A549 (cell line): ENCODE results near the gene SALL3. TPM values are rescaled to one million over a fixed set of nuclear protein-coding genes. Genes with fewer than 3 reads are reported as not detected.

Experiments used
- ATAC-seq, 2 experiments: fragments of 200-7000 bp in 1 of 2; fragments of >200 bp in 1 of 2; cut with Nextera tagmentation in 1 of 2; cut with Tn5 transposase in 1 of 2; 3 replicates each; pipeline versions ENCODE4 v1.8.0 to v1.9.1; 2018 to 2020; ENCODE audit warnings: mild to moderate bottlenecking in 1 of 2, moderate library complexity in 1 of 2
- CTCF ChIA-PET: fragments of 300-600 bp; sonication (Branson Sonifier 250); formaldehyde crosslinking; extraction: SDS; loops from one replicate; lab custom pipeline; 2021; ENCODE audit warnings: antibody characterized with exemption, inconsistent platforms; lab: Yijun Ruan, JAX
- POLR2A ChIA-PET: fragments of 350-600 bp; formaldehyde crosslinking; extraction: SDS; loops from one replicate; lab custom pipeline; 2021; ENCODE audit warnings: antibody characterized with exemption, inconsistent platforms; lab: Yijun Ruan, JAX
- DNase-seq, 2 experiments: peaks; one replicate each; pipeline versions ENCODE4 v3.0.0 to v3.0.0-alpha.2; 2011 to 2016; ENCODE audit warnings: low read depth in 1 of 2, low spot score in 1 of 2
- FAIRE-seq: peaks from 2 replicates; lab custom pipeline; 2011; peaks lifted over from hg19 to GRCh38; lab: Jason Lieb, UNC
- H3K27ac ChIP-seq, 2 experiments: fragments of >200 bp; sonication (Bioruptor Twin); formaldehyde crosslinking; 3 replicates each; pipeline ENCODE4 v1.5.1; 2016 to 2017
- H3K4me1 ChIP-seq: fragments of >200 bp; sonication (Bioruptor Twin); formaldehyde crosslinking; 3 replicates; pipeline ENCODE4 v1.6.1; 2016
- H3K4me2 ChIP-seq: fragments of >200 bp; sonication (Bioruptor Twin); formaldehyde crosslinking; 3 replicates; pipeline ENCODE4 v1.6.1; 2016
- H3K4me3 ChIP-seq: fragments of >200 bp; sonication (Bioruptor Twin); formaldehyde crosslinking; 3 replicates; pipeline ENCODE4 v1.5.1; 2016
- H3K9me3 ChIP-seq: fragments of >200 bp; sonication (Bioruptor Twin); formaldehyde crosslinking; 3 replicates; pipeline ENCODE4 v1.6.1; 2016
- BCL3 ChIP-seq: fragments of >200 bp; sonication (Bioruptor Twin); formaldehyde crosslinking; IDR thresholded peaks from 3 replicates; pipeline ENCODE4 v1.6.1; 2016
- CBX2 ChIP-seq: fragments of 200-600 bp; sonication (generic); IDR thresholded peaks from 2 replicates; pipeline ENCODE4 v1.6.1; 2016; ENCODE audit warnings: low read depth, mild to moderate bottlenecking, borderline replicate concordance
- CBX8 ChIP-seq: fragments of 200-600 bp; sonication (generic); IDR thresholded peaks from 2 replicates; pipeline ENCODE4 v1.6.1; 2016
- CHD4 ChIP-seq: fragments of 200-600 bp; sonication (generic); IDR thresholded peaks from 2 replicates; pipeline ENCODE4 v1.6.1; 2016; ENCODE audit warnings: antibody characterized with exemption, mild to moderate bottlenecking, borderline replicate concordance
- E2F6 ChIP-seq: IDR thresholded peaks from 2 replicates; pipeline ENCODE4 v1.6.1; 2012; ENCODE audit warnings: low read depth, borderline replicate concordance
- EHF ChIP-seq: fragments of 250-450 bp; sonication (Bioruptor Pico); IDR thresholded peaks from 2 replicates; pipeline ENCODE4 v1.5.0; 2020; ENCODE audit warnings: mild to moderate bottlenecking
- EHMT2 ChIP-seq: fragments of 200-600 bp; sonication (generic); IDR thresholded peaks from 2 replicates; pipeline ENCODE4 v1.6.1; 2016; ENCODE audit warnings: antibody characterized with exemption, low read depth, mild to moderate bottlenecking, moderate library complexity
- ELK1 ChIP-seq: fragments of 150-350 bp; IDR thresholded peaks from 2 replicates; pipeline ENCODE4 v1.6.1; 2014; ENCODE audit warnings: low read depth, mild to moderate bottlenecking, low read length
- FOSB ChIP-seq: fragments of 250-450 bp; sonication (Bioruptor Pico); IDR thresholded peaks from 2 replicates; pipeline ENCODE4 v1.5.0; 2020; ENCODE audit warnings: mild to moderate bottlenecking, moderate library complexity
- HDAC2 ChIP-seq: fragments of 200-600 bp; sonication (generic); IDR thresholded peaks from 2 replicates; pipeline ENCODE4 v1.6.1; 2016
- HOXA7 ChIP-seq: fragments of 250-450 bp; sonication (Bioruptor Pico); IDR thresholded peaks from 2 replicates; pipeline ENCODE4 v1.5.0; 2020; ENCODE audit warnings: mild to moderate bottlenecking, moderate library complexity
- HOXB13 ChIP-seq: fragments of 250-450 bp; sonication (Bioruptor Pico); IDR thresholded peaks from 2 replicates; pipeline ENCODE4 v1.5.0; 2020; ENCODE audit warnings: low read depth, mild to moderate bottlenecking, moderate library complexity
- JUNB ChIP-seq: fragments of >200 bp; sonication (Bioruptor Twin); formaldehyde crosslinking; IDR thresholded peaks from 2 replicates; pipeline ENCODE4 v1.6.1; 2016
- MAFK ChIP-seq: fragments of 450-650 bp; IDR thresholded peaks from 2 replicates; pipeline ENCODE4 v1.6.1; 2014; ENCODE audit not compliant: partially characterized antibody
- MYC ChIP-seq: IDR thresholded peaks from 2 replicates; pipeline ENCODE4 v1.6.1; 2012; ENCODE audit warnings: mild to moderate bottlenecking, inconsistent platforms, low read length, improper control_type of control experiment, borderline replicate concordance
- NPAS2 ChIP-seq: fragments of 250-450 bp; sonication (Bioruptor Pico); IDR thresholded peaks from 2 replicates; pipeline ENCODE4 v1.8.0; 2022; ENCODE audit warnings: mild to moderate bottlenecking, moderate library complexity, borderline replicate concordance
- NR3C1 ChIP-seq: fragments of >200 bp; sonication (Bioruptor Twin); formaldehyde crosslinking; IDR thresholded peaks from 3 replicates; pipeline ENCODE4 v1.6.1; 2017
- PHF8 ChIP-seq: fragments of 200-600 bp; sonication (generic); IDR thresholded peaks from 2 replicates; pipeline ENCODE4 v1.6.1; 2016; ENCODE audit warnings: low read depth, mild to moderate bottlenecking, antibody characterized with exemption, moderate library complexity, borderline replicate concordance
- RAD21 ChIP-seq, 2 experiments: fragments of >200 bp in 1 of 2; sonication (Bioruptor Twin) in 1 of 2; formaldehyde crosslinking in 1 of 2; IDR thresholded peaks in 1 of 2; conservative IDR thresholded peaks in 1 of 2; 2 replicates in 1 of 2; 3 replicates in 1 of 2; pipeline ENCODE4 v1.6.1; 2012 to 2018; ENCODE audit warnings: inconsistent platforms in 1 of 2
- SREBF2 ChIP-seq: fragments of 450-650 bp; IDR thresholded peaks from 2 replicates; pipeline ENCODE4 v1.6.1; 2014; ENCODE audit warnings: mild to moderate bottlenecking, moderate library complexity
- TFCP2L1 ChIP-seq: fragments of 250-450 bp; sonication (Bioruptor Pico); IDR thresholded peaks from 2 replicates; pipeline ENCODE4 v1.5.0; 2021; ENCODE audit warnings: mild to moderate bottlenecking
- TP53 ChIP-seq: fragments of 250-450 bp; sonication (Bioruptor Pico); IDR thresholded peaks from 2 replicates; pipeline ENCODE4 v1.5.0; 2021; ENCODE audit warnings: mild to moderate bottlenecking, moderate library complexity
- ZFP36 ChIP-seq: fragments of 450-650 bp; IDR thresholded peaks from 2 replicates; pipeline ENCODE4 v1.6.1; 2014; ENCODE audit warnings: borderline replicate concordance; ENCODE audit not compliant: partially characterized antibody
- WGBS: methylation state at CpG from one replicate; pipeline ENCODE4 v1.1.6; 2017; ENCODE audit errors: missing lambda C conversion rate; 5-methylcytosine and 5-hydroxymethylcytosine counted together
- polyA plus RNA-seq, 4 experiments: library from polyadenylated mRNA; depleted of rRNA in 3 of 4; stranded (reverse); fragments of >200 nt; fragmentation: RNase III in 1 of 4; extraction: RNeasy Plus Mini Kit Qiagen cat#74134 plus additional on column Dnase treatment in 1 of 4; gene quantifications; 2 replicates in 3 of 4; 3 replicates in 1 of 4; pipeline ENCODE4 v1.2.3, GENCODE V29; 2011 to 2017

The SALL3 gene
- polyA plus RNA-seq, 2 of the 4 experiments (the other 2 are of a cell fraction) = not detected

- no peak for TF ChIP-seq CHD4
These were observed 30.9 kb upstream of the SALL3 start (continued) for GRCh38 chr18:78948707-78949106.

DNA sequence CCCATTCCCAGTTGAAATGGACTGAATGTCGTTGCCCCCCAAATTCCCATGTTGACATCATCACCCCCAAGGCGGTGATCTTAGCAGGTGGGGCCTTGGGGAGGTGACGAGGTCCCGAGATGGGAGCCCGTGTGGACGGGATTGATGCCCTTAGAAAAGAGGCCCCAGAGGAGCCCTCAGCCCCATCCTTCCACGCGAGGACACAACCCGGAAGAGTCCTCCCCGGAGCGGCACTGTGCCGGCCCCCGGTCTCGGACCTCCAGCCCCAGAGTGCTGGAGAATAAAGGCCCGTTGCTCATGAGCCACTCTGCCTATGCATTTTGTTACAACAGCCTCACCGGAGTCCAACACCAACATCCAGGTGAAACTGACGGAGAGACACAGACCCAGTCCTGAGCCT lies 30.4 kb upstream of the SALL3 start:
- H3K4me1 ChIP-seq = no peaks in the 10 kb centered on the region
- H3K4me3 ChIP-seq = no peak overlapping the region
- no peak overlapping the region for H3K4me2 ChIP-seq
- TF ChIP-seq ZFP36 (no peak), ELK1 (no peak), JUNB (no peak), EHMT2 (no peak), SREBF2 (no peak), EHF (no peak), MAFK (no peak), E2F6 (no peak), BCL3 (no peak), CBX8 (no peak), MYC (no peak)
- POLR2A ChIA-PET = no interaction called here
- no peak for FAIRE-seq
- H3K9me3 ChIP-seq = peaks cover 3% of the 10 kb centered on the region; the same call in 1 of the 3 replicates
- CTCF ChIA-PET = no interaction called here
- 44% methylated on average over 11 of the region's 17 CpGs for WGBS
- DNase-seq = no peak
- ATAC-seq = no peak
- H3K27ac ChIP-seq = no peak overlapping the region

- CTCF ChIA-PET = no interaction called here
- Histone ChIP-seq H3K9me3 (peaks cover 3% of the 10 kb centered on the region; the same call in 1 of the 3 replicates), H3K4me2 (no peak overlapping the region), H3K4me3 (no peak overlapping the region), H3K27ac (no peak overlapping the region), H3K4me1 (no peaks in the 10 kb centered on the region)
- POLR2A ChIA-PET = no interaction called here
- TF ChIP-seq HOXB13 (CRISPR knock-in tag) (no peak), CHD4 (no peak), FOSB (CRISPR knock-in tag) (no peak), HOXA7 (CRISPR knock-in tag) (no peak), NPAS2 (no peak), RAD21 (conservative IDR thresholded peaks at IDR 0.05 in 1 of 2, IDR thresholded peaks at IDR 0.05 in 1 of 2) (no peak), NR3C1 (no peak), PHF8 (no peak), HDAC2 (no peak), MAFK (no peak), TP53 (no peak)
- ATAC-seq = no peak
- no peak for FAIRE-seq
- 33% methylated on average over 9 of the region's 10 CpGs for WGBS
- DNase-seq = no peak
These were observed 29.2 kb upstream of the SALL3 start for GRCh38 chr18:78950386-78950785.

- CTCF ChIA-PET = no interaction called here
- ATAC-seq (no peak), FAIRE-seq (no peak), DNase-seq (no peak)
- Histone ChIP-seq H3K27ac (no peak overlapping the region), H3K9me3 (peaks cover 3% of the 10 kb centered on the region; the same call in 1 of the 3 replicates), H3K4me2 (no peak overlapping the region), H3K4me3 (no peak overlapping the region), H3K4me1 (no peaks in the 10 kb centered on the region)
- POLR2A ChIA-PET = no interaction called here
- WGBS = 33% methylated on average over 16 of the region's 17 CpGs
- TF ChIP-seq CBX2 = no peak
- no peak for TF ChIP-seq TFCP2L1 (CRISPR knock-in tag)
These were observed 26.1 kb upstream of the SALL3 start for GRCh38 chr18:78953566-78953965.
